HG03139 (cell line): Measurements from ENCODE around the gene ANAPC2.

Source experiments
- ATAC-seq: cut with Tn5 transposase; IDR thresholded peaks from one replicate; pipeline ENCODE4 v1.9.1; 2021; ENCODE audit not compliant: unreplicated experiment

The ANAPC2 gene

DNA sequence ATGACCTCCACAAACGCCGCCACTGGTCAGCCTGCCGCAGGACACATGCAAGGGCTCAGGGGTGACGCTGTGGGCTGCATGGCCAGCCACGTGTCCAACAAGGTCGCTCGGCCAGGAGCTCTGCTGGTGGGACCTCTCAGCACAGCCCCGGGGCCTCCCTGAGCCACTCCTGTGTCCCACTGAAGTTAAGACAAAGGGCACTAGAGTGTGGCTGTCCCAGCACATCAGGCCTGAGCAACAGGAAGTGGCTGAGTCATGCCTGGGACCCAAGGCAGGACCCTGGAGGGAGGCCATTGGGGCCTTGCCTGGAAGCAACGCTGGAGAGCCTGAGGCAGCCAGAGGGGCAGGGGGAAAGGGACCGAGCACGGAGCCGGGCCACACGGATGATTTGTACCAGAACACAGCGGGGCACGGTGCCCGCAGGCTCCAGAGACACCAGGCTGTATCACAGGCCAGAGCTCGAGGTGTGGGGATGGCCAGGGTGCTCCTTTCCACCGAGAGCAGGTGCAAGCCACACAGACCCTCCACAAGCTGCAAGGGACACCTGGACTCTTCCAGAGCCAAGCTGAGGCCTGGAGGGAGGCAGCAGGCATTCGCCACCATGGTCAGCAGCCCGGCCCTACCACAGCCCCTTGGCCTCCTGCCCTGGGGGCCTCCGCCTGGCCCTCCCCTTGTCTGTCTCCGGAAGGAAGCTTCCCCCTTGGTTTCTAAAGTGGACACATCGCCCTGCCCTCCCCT lies 10.0 kb downstream of the ANAPC2 start:
- no peak for ATAC-seq

- ATAC-seq: no peak
Measured at GRCh38 chr9:137176302-137177182, 11.8 kb downstream of the ANAPC2 start.

GRCh38 chr9:137175345-137175961 lies 12.9 kb downstream of the ANAPC2 start:
- ATAC-seq: no peak

DNA sequence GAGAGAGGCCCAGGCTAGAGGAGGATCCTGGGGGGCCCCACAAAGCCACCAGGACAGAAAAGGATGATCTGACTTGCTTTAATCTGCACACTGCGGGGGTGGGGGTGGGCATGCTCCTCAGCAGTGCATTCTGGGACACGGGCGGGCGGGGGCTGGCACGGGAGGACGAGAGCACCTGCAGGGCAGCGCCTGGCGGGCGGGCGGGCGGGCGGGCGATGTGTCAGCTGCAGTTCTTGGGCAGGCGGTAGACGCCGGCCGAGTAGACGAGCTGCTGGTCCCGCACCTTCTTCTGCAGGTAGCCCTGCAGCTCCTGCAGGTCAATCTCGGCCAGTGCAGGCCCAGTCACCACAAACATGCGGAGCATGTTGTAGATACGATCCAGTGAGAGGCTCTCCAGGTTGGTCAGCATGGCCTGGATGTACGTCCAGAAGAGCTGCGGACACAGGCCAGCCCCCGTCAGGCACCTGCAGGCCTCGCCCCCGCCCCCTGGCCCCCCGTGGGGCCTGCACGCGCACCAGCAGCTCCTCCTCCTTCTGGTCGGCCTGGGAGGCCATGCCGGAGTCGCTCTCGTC lies 13.6 kb downstream of the ANAPC2 start:
- no peak for ATAC-seq

DNA sequence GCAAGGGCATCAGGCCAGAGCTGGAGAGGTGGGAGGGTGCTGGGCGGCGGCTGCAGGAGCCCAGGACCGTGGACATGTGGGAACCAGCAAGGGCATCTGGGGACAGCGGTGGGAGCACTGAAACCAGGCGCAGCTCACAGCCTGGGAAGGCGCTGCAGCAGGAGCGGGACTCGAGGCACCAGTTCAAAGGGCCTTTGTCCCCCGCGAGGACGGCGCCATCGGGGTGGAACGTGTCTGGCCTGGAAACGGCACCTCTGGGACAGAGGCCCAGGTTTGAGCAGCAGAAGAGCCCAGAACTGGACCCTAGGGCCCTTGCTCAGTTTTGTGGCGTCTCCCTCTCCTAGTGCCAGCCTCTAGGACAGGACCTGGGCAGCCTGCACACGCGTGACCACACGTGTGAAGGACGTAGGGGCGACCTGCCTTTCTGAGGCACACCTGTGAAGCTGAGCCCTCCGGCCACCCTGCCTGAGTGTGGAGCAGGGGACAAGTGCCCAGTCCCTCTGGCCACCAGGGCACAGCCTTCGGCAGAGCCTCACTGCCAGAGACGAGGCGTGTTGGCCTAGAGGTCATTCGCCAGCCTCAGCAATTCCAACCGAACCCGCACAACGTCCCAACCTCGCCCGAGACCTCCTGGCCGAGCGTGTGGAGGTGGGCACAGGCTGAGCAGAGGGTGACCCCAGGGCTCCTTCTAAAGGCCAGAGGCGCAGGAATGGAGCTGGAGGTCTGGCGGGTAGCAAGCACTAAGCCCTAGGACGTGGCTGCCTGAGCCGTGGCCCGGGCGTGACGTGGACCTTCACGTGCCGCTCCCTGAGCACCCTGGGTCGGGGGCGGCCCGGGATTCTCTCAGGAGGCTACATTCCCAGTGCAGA lies 14.3 kb downstream of the ANAPC2 start:
- no peak for ATAC-seq

DNA sequence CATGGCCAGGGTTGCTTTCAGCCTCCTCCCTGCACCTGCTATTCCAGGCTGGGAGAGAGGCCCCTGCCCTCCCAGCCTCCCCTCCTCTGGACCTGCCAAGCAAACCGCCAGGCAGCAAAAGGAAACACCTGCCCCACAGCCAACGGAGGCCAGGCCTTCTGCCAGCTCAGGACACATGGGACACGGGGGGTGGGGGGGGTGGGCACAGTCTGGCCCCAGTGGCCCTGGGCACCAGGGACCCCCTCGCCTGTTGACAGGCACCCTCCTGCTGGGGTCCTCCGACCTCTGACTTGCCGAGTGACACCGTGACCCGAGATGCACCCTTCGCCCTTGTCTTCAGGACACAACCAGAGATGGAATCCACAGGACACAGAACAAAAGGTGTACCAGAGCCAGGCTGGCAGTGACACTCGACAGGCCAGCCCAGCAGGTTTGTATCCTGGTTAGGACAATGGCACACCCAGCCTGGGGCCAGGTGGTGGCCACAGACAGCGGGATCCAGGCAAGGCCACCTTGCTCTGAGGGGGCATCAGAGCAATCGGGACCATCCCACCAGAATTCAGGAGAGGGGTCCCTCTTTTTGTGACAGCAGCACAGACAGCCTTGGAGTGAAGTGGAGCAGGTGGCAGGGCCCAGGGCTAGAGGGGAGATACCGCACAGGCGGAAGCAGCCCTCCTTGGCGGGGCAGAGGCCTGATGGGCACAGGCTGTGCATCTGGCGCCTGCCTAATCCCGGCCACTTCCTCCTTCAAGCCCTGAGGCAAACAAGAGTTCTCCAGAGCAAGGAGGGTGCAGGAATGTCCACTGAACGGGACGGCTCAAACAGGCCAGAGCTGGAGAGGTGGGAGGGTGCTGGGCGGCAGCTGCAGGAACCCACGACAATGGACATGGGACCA lies 15.2 kb downstream of the ANAPC2 start:
- no peak for ATAC-seq

GRCh38 chr9:137171149-137171900 lies 17.0 kb downstream of the ANAPC2 start:
- no peak for ATAC-seq

DNA sequence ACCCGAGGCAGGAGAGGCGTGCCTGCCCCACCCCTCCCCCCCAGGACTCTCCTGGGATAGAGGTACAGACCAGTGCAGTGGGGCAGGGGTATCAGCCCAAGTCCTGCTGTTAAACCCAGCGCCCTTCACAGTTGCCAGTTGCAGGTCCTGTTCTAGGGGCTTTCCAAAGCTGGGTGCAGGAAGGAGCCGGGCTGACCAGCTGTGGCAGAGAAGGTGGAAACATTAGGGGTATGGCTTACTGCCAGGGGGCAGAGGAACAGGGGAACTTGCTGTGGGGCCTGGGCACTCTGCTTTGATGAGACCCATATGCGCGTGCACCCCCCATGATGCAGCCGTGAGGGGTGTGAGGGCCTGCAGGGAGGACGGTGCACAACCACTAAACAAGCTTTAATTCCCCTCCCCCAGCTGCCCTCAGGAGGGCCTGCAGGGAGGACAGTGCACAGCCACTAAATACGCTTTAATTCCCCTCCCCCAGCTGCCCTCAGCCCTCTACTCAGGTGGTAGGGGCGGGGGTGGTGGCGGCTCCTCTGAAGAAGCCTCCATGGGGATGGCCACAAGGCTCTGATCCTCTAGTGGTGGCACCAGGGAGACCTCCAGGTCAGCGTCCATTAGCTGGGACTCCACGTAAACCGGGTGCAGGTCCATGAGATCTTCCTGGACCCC lies 17.7 kb downstream of the ANAPC2 start:
- no peak for ATAC-seq

GRCh38 chr9:137169896-137170358 lies 18.4 kb downstream of the ANAPC2 start, which contains the start of gene LRRC26:
TSS of gene LRRC26 (minus strand) at chr9:137170051. CDS start at chr9:137169943, 108 bp downstream.
- no peak for ATAC-seq

GRCh38 chr9:137168904-137169856 lies 19.2 kb downstream of the ANAPC2 start:
- no peak for ATAC-seq

GRCh38 chr9:137168573-137168903 lies 19.8 kb downstream of the ANAPC2 start:
- no peak for ATAC-seq

- ATAC-seq: no peak
Measured at GRCh38 chr9:137167747-137168572, 20.4 kb downstream of the ANAPC2 start.

DNA sequence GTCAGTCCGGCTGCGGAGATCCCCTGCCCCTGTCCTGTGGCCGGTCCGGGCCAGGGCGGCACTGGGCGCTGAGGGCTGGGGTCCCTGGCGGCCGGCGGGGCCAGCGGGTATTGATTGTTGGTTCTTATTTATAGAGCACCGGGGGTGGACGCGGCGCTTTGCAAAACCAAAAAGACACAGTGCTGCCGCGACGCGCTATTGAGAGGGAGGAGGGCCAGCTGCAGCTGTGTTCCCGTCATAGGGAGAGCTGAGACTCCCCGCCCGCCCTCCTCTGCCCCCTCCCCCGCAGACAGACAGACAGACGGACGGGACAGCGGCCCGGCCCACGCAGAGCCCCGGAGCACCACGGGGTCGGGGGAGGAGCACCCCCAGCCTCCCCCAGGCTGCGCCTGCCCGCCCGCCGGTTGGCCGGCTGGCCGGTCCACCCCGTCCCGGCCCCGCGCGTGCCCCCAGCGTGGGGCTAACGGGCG lies 21.0 kb downstream of the ANAPC2 start:
- ATAC-seq: no peak

DNA sequence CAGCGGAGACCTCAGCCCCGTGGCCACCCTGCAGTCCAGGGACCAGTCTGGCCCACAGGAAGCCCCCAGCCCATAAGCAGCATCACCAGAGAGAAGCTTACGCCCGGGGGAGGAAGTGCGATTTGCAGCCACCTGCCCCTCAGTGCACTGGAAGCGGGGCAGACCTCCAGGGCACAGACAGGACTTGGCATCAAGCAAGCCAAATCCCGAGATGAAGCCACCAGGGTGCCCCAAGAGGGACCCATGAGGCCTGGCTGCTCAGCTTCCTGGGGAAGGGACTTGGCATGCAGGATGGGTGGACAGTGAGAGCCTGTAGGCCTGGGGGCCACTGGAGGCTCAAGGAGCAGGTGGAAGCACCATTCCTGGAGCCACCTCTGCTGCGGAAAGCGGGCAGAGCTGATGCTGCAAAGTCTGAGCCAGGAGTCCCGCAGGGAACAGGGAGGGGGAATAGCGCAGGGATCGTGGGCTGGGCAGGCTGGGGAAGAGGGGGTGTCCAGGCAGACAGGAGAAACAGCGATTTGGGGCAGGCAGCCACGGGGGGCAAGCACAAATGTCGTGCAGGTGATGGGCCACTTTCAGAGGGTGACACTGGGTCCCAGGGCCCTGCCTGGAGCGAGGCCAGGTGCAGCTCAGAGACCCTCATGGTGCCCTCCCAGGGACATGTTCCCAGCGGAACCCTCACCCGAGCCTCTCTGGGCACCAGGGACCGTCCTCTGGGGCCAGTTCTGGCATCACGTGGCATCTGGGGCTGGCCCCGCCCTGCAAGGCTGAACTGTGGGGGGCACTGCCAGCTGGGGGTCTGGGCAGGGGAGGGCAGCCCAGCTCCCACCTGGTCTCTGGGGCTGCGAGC lies 21.8 kb downstream of the ANAPC2 start:
- ATAC-seq: no peak

DNA sequence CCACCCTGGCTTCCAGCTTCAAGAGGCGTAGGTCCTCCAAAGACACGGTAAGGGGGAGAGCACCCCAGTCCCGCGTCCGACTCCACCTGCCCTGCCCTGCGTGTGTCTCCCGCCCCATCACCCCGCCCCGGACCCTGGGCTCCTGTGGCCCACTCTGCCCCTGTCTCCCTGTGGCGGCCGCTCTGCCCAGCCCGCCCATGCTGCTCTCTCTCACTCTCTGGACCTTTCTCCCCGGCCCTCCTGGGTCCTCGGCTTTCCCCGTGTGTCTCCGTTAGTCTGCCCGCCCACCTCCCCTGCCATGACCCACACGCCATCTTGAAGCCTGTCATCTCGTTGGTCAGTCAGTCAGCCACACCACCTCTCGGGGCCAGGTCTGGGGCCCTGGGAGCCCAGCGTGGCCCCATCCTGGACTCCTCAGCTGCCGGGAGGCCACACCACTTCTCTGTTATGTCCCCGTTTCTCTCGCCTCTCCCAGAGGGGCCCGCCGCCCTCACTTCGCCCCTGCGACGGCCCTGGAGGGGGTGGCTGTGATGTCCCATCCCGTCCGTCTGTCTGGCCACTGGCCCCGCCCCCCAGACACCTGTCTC lies 23.0 kb downstream of the ANAPC2 start:
- ATAC-seq: no peak
